ENCODE data around the gene PHOX2A.

PHOX2A gene

GRCh38 chr11:72233056-72233772 lies 10.8 kb downstream of the PHOX2A start:
- DNase-seq = no peak

- DNase-seq = no peak
Observed at GRCh38 chr11:72232260-72233055, 11.5 kb downstream of the PHOX2A start.

GRCh38 chr11:72231396-72232259 lies 12.3 kb downstream of the PHOX2A start:
- no peak for DNase-seq

GRCh38 chr11:72230764-72231365 lies 13.1 kb downstream of the PHOX2A start:
- no peak for DNase-seq

GRCh38 chr11:72229925-72230763 lies 13.8 kb downstream of the PHOX2A start:
- no peak for DNase-seq

- no peak for DNase-seq
Observed at GRCh38 chr11:72229336-72229924, 14.5 kb downstream of the PHOX2A start.

- DNase-seq = no peak
Observed at GRCh38 chr11:72228844-72229231, 15.1 kb downstream of the PHOX2A start.

- DNase-seq = no peak
Observed at GRCh38 chr11:72228229-72228843, 15.6 kb downstream of the PHOX2A start.

- no peak for DNase-seq
Observed at GRCh38 chr11:72227316-72228228, 16.4 kb downstream of the PHOX2A start.

GRCh38 chr11:72226701-72227100 lies 17.3 kb downstream of the PHOX2A start:
- DNase-seq = no peak

GRCh38 chr11:72225411-72225951 lies 18.5 kb downstream of the PHOX2A start:
- DNase-seq = no peak

- DNase-seq = no peak
Observed at GRCh38 chr11:72224564-72225410, 19.2 kb downstream of the PHOX2A start, which contains the start of gene INPPL1. Gene INPPL1, plus strand, starts transcription at chr11:72224767. Its CDS starts 218 bp downstream, at chr11:72224985.

- peak in 1 of 2 donors; percentile 53 for DNase-seq
Observed at GRCh38 chr11:72223615-72224563, 20.1 kb downstream of the PHOX2A start.

GRCh38 chr11:72222907-72223614 lies 20.9 kb downstream of the PHOX2A start:
- peak; percentile 83 to 90 for DNase-seq

GRCh38 chr11:72222106-72222891 lies 21.7 kb downstream of the PHOX2A start:
- no peak for DNase-seq

Measured in inflammatory macrophage treated with lipopolysaccharide for 1 hour (primary cell).